Activated CD8-positive, alpha-beta T cell treated with anti-CD3 and anti-CD28 coated beads, Interleukin-2, amount 10 ng/mL, durations not matched to agents 7 days and 5 days (primary cell): ENCODE results near the gene SYNE2. TPM values are rescaled to one million over a fixed set of nuclear protein-coding genes. Genes with fewer than 3 reads are reported as not detected.
A peak's percentile ranks its signal among the peaks of the same experiment; 100 is the strongest.

ENCODE experiments used
- ATAC-seq: fragments of 150-1000 bp; cut with Tn5 transposase; one replicate; pipeline ENCODE4 v1.10.0; 2021; ENCODE audit warnings: moderate library complexity
- CTCF ChIA-PET: fragments of 350-600 bp; sonication (Branson Sonifier 250); formaldehyde crosslinking; loops from one replicate; lab custom pipeline; 2021; ENCODE audit warnings: antibody characterized with exemption; lab: Charles Lee
- POLR2A ChIA-PET: fragments of 350-600 bp; sonication (Branson Sonifier 250); formaldehyde crosslinking; loops from one replicate; lab custom pipeline; 2021; ENCODE audit warnings: antibody characterized with exemption; lab: Charles Lee
- DNase-seq: peaks from one replicate; pipeline ENCODE4 v3.0.0-alpha.2; 2020
- H3K27ac Mint-ChIP-seq: one replicate; pipeline ENCODE4 v1.8.0; 2021; ENCODE audit warnings: mild to moderate bottlenecking, mixed read lengths
- H3K27me3 Mint-ChIP-seq: one replicate; pipeline ENCODE4 v1.8.0; 2021; ENCODE audit warnings: low read depth, mixed read lengths
- H3K36me3 Mint-ChIP-seq: one replicate; pipeline ENCODE4 v1.8.0; 2021; ENCODE audit warnings: low read depth, mixed read lengths
- H3K4me1 Mint-ChIP-seq: one replicate; pipeline ENCODE4 v1.8.0; 2021; ENCODE audit warnings: low read depth, mixed read lengths
- H3K4me3 Mint-ChIP-seq: one replicate; pipeline ENCODE4 v1.8.0; 2021; ENCODE audit warnings: mild to moderate bottlenecking, mixed read lengths
- H3K9me3 Mint-ChIP-seq: one replicate; pipeline ENCODE4 v1.8.0; 2022; ENCODE audit warnings: mixed read lengths; ENCODE audit not compliant: insufficient read depth
- total RNA-seq, 2 experiments: library from RNA; stranded (reverse); gene quantifications; one replicate each; pipeline ENCODE4 v1.2.3, GENCODE V29; 2021

Gene SYNE2
- total RNA-seq, 2 experiments from 2014 or later, result 198 to 206 TPM

DNA sequence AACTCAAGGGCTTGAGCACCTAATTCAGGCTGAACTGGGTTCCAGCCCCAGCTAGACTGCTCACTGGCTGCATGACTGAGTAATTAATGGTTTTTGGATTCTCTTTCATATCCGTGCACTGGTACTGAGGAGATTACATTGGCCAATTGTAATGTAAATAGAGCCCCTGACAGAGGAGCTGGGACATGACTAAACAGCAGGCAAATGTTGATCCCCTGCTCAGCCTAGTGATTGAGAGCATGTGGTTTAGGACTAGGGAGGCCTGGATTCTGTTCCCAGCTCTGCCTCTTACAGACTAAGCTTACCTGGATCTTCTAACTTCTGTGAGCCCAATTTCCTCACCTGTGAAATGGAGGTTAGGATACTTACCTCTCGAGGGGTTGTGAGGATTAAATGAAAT lies 237.1 kb downstream of the SYNE2 start:
- Mint-ChIP-seq H3K4me3 (no peak overlapping the region), H3K27ac (no peak overlapping the region), H3K36me3 (peaks cover 42% of the 10 kb centered on the region), H3K27me3 (no peaks in the 10 kb centered on the region), H3K4me1 (no peaks in the 10 kb centered on the region), H3K9me3 (no peaks in the 10 kb centered on the region)
- CTCF ChIA-PET, result no interaction called here
- no peak for DNase-seq
- ATAC-seq, result no peak
- POLR2A ChIA-PET, result interaction anchor here (0.7 kb wide), 1 partner anchor 36 kb away, joined by 3 read pairs; no protein-coding TSS in a partner anchor

DNA sequence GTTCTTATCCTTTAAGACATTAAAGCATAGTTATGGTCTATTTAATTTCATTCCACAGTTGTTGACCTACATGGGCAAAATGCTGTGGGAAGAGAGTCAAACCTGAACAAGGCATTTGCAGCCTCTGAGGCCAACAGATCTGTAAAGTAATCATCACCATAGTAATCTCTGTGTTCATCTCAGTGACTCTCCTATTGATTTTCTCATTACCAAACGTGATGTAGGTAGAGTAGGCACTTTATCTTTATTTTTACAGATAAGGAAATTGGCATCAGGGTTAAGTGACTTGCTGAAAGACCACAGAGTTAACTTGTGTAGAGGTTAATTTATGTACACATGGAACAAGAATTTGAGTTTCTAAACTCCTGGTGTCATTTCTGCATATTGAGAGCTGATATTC lies 238.4 kb downstream of the SYNE2 start:
- no peak overlapping the region for H3K4me3 Mint-ChIP-seq
- no peak overlapping the region for H3K27ac Mint-ChIP-seq
- ATAC-seq (no peak), DNase-seq (no peak)
- no peaks in the 10 kb centered on the region for H3K4me1 Mint-ChIP-seq
- H3K36me3 Mint-ChIP-seq, result peaks cover 47% of the 10 kb centered on the region
- CTCF ChIA-PET, result no interaction called here
- no peaks in the 10 kb centered on the region for H3K27me3 Mint-ChIP-seq
- H3K9me3 Mint-ChIP-seq, result no peaks in the 10 kb centered on the region
- POLR2A ChIA-PET, result no interaction called here

DNA sequence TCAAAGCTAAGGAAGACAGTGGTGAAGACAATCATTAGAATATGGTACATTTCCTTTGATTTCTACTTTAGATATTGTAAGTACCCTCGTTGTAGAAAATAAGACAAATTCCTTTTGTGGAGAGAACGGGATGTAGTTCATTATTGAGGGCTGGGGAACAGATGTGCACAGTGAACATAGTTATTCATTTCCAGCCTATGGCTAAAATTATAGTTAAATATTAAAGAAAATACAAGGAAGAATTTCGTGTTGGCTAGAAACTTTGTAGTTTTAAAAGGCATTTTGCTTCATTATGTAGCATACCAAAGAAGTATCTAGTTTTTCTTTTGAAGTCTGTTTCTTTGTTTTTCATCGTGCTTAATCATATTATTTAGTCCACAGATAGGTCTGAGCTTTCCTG lies 239.5 kb downstream of the SYNE2 start:
- Mint-ChIP-seq H3K36me3 (peaks cover 52% of the 10 kb centered on the region), H3K27ac (no peak overlapping the region), H3K9me3 (no peaks in the 10 kb centered on the region), H3K4me3 (no peak overlapping the region), H3K4me1 (no peaks in the 10 kb centered on the region), H3K27me3 (no peaks in the 10 kb centered on the region)
- ChIA-PET POLR2A (interaction anchor here (0.7 kb wide), 1 partner anchor 450 kb away, joined by 3 read pairs; no protein-coding TSS in a partner anchor), CTCF (no interaction called here)
- DNase-seq (no peak), ATAC-seq (no peak)

DNA sequence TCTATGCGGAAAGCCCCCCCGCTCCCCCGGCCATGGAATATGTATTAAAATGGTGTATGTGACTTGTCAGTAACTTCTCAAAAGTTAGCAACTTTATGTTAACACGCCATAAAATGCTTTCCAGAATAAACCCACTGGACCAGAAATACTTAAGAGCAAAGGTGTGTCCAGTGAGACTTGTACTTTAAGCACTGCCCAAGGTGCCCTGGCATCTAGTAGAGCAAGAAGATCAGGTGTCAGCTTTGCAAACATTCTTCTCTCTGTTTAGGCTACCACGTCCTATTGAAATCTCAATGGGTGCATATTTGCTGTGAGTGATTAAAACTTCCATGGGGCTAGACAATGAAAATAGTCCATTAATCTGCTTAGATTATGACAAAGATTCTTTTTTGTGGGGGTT lies 240.1 kb downstream of the SYNE2 start:
- H3K36me3 Mint-ChIP-seq, result peaks cover 56% of the 10 kb centered on the region
- H3K4me3 Mint-ChIP-seq, result no peak overlapping the region
- H3K4me1 Mint-ChIP-seq, result no peaks in the 10 kb centered on the region
- DNase-seq (no peak), ATAC-seq (no peak)
- H3K9me3 Mint-ChIP-seq, result no peaks in the 10 kb centered on the region
- H3K27me3 Mint-ChIP-seq, result no peaks in the 10 kb centered on the region
- POLR2A ChIA-PET, result no interaction called here
- CTCF ChIA-PET, result no interaction called here
- no peak overlapping the region for H3K27ac Mint-ChIP-seq

DNA sequence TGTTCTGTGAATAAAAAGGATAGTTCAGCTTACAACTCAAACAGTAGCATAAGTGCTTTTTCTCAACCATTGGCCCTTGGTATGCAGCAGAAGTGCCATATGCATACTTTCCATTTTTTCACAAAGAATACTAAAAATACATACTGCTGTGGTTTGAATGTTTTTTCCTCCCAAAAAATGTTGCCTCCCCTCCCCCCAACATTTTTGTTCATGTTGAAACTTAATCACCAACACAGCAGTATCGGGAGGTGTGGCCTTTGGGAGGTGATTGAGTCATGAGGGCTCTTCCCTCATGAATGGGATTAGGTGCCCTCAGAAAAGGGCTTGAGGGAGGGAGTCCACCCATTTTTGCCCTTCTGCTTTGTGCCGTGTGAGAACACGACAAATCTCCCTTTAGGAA lies 242.8 kb downstream of the SYNE2 start:
- no peak for ATAC-seq
- DNase-seq, result no peak
- Mint-ChIP-seq H3K4me3 (no peak overlapping the region), H3K27ac (no peak overlapping the region), H3K9me3 (no peaks in the 10 kb centered on the region), H3K27me3 (no peaks in the 10 kb centered on the region), H3K4me1 (no peaks in the 10 kb centered on the region), H3K36me3 (peaks cover 62% of the 10 kb centered on the region)
- ChIA-PET POLR2A (no interaction called here), CTCF (no interaction called here)

DNA sequence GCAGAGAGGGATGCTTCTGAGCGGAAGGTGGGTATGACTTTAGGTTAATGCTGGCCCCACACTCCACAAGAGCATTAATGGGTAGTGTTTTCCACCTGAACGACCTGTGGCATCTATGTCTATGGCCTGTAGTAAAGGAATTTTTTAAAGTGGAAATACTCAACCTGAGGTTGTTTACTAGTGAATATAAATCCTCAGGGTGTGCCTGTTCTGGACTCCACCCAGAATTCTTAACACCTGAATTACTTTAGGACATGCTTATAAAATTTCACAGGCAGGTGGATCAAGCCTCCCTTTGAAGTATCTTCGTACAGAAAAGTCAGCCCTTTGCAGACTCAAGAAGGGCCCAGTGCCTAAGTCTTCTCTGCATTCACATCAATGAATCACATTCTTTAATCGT lies 245.3 kb downstream of the SYNE2 start:
- ATAC-seq (no peak), DNase-seq (no peak)
- H3K36me3 Mint-ChIP-seq, result peaks cover 60% of the 10 kb centered on the region
- H3K27me3 Mint-ChIP-seq, result no peaks in the 10 kb centered on the region
- no peaks in the 10 kb centered on the region for H3K9me3 Mint-ChIP-seq
- ChIA-PET POLR2A (no interaction called here), CTCF (no interaction called here)
- no peak overlapping the region for H3K27ac Mint-ChIP-seq
- H3K4me1 Mint-ChIP-seq, result no peaks in the 10 kb centered on the region
- no peak overlapping the region for H3K4me3 Mint-ChIP-seq

DNA sequence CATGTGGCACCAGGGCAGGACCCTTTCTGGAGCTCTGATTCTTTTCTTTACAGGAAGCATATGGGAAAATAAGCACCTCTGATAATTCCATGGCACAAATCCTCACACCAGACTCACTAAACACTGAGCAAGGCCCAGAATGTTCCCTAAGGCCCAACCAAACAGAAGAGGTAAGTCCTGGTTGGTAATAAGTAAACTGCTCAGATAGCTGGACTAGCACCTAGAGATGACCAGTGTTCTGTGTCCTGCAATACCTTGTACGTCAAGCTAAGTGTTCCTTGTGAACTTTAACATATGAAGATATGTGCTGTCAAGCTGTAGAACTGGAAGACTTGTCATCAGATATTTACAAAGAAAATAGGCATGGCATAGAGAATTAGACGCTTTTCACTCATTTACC lies 254.6 kb downstream of the SYNE2 start:
- H3K27ac Mint-ChIP-seq, result no peak overlapping the region
- H3K4me1 Mint-ChIP-seq, result no peaks in the 10 kb centered on the region
- ChIA-PET POLR2A (no interaction called here), CTCF (no interaction called here)
- no peaks in the 10 kb centered on the region for H3K9me3 Mint-ChIP-seq
- H3K36me3 Mint-ChIP-seq, result peaks cover 52% of the 10 kb centered on the region
- no peaks in the 10 kb centered on the region for H3K27me3 Mint-ChIP-seq
- H3K4me3 Mint-ChIP-seq, result no peak overlapping the region
- ATAC-seq, result no peak
- no peak for DNase-seq

DNA sequence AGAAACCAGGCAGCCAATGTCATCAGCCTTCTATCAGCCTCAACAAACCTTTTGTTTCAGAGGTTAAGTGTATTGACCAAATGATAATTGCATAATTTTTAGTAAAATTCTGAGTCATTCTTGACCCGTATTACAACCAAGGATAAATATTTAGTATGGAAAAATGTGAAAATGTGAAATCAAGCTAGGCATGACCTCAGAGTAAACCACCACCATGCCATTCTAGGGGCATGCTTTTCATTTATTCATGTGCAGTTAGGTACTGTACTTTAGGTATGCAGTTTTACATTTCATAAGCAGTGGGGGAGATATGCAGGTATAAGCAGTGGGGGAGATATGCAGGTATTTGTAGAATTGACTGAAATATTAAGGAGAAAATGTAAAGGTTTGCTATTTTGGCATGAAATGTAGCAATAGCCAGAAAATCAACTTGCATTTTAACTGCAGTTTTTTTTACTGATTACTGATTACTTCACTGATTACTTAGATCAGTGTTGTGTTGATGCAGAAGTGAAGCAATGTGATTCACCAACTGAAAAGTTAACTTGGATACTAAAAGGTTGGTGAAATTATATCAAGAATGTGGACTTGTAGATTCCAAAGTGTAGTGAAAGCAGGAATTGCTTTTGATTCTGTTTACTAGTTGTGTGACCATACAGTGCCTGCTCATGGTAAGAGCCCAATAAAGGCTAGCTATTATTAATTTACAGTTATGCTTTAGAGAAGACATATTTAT lies 257.2 kb downstream of the SYNE2 start:
- H3K4me1 Mint-ChIP-seq, result peaks cover 6% of the 10 kb centered on the region
- no peak overlapping the region for H3K27ac Mint-ChIP-seq
- H3K36me3 Mint-ChIP-seq, result peaks cover 52% of the 10 kb centered on the region
- DNase-seq (no peak), ATAC-seq (no peak)
- no peaks in the 10 kb centered on the region for H3K9me3 Mint-ChIP-seq
- no peak overlapping the region for H3K4me3 Mint-ChIP-seq
- CTCF ChIA-PET, result interaction anchor here (1.3 kb wide), 1 partner anchor 194 kb away, joined by 3 read pairs; no protein-coding TSS in a partner anchor
- POLR2A ChIA-PET, result no interaction called here
- no peaks in the 10 kb centered on the region for H3K27me3 Mint-ChIP-seq

DNA sequence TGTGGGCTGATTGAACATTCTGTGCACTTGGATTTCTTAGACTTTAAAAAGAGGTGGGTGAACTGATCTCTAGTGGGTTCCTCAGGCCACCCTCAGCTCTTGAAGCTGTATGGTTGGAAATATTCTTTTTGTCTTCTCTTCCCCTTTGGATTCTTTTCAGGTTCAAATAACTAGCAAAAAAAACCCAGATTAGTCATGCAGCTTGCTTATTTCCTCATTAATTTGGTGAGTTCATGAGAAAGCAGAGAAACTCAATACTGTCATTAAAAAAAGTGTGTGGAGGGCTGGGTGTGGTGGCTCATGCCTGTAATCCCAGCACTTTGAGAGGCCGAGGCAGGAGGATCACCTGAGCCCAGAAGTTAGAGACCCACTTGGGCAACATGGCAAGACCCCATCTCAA lies 258.0 kb downstream of the SYNE2 start:
- ChIA-PET POLR2A (no interaction called here), CTCF (no interaction called here)
- Mint-ChIP-seq H3K4me3 (no peak overlapping the region), H3K27ac (no peak overlapping the region), H3K9me3 (no peaks in the 10 kb centered on the region), H3K36me3 (peaks cover 53% of the 10 kb centered on the region), H3K27me3 (no peaks in the 10 kb centered on the region), H3K4me1 (peaks cover 6% of the 10 kb centered on the region)
- DNase-seq, result no peak
- ATAC-seq, result no peak

DNA sequence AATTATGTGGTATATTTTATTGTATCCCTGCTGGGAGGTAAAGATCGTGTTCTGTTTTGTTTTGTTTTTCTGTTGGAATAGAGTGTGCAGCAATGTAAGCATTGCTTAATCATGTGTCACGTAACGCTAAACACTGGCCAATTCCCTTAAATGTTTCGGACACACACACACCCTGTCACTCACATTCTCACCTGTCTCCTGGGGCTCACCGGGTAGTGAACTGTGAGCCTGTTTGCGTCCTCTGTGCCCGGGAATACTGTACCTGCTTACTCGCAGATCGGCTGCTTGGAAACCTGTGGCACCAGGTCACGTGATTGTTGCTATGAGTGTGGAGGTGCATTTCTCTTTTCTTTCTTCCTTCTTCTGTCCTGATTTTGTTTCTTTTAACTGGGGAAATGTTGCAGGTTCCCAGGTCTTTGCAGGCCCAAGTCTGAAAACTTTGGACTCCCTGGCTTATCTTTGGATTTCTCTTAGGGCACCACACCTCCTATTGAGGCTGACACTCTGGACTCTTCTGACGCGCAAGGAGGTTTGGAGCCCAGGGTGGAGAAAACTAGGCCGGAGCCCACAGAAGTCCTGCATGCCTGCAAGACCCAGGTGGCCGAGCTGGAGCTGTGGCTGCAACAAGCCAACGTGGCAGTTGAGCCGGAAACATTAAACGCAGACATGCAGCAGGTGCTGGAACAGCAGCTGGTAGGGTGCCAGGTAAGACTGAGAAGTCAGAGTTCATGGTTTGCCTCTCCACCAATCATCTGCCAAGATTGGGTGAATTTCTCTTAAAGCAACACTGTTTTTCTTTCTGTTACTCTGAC lies 260.3 kb downstream of the SYNE2 start:
- H3K4me1 Mint-ChIP-seq, result peaks cover 6% of the 10 kb centered on the region
- H3K4me3 Mint-ChIP-seq, result no peak overlapping the region
- peaks cover 56% of the 10 kb centered on the region for H3K36me3 Mint-ChIP-seq
- H3K9me3 Mint-ChIP-seq, result no peaks in the 10 kb centered on the region
- H3K27ac Mint-ChIP-seq, result no peak overlapping the region
- ChIA-PET CTCF (no interaction called here), POLR2A (no interaction called here)
- ATAC-seq (no peak), DNase-seq (no peak)
- H3K27me3 Mint-ChIP-seq, result no peaks in the 10 kb centered on the region

DNA sequence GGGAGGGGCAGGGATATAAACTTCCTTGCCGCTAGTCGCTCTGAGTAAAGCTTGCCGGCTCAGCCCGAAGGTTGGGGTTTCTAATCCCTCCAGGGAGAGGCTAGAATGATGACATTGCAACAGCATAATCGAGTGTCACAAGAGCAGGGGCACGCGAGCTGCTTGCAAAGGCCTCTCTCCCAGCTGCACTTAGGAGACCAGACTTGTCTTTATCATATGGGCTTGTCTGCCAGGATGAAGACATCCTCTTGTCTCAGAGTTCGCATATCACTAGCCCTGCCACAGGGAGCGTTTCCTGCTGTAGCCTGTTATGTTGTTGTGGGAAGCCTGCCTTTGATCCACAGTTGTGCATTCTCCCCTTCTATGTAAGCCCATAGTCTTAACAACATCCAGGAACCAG lies 261.4 kb downstream of the SYNE2 start:
- DNase-seq, result no peak
- CTCF ChIA-PET, result no interaction called here
- peak overlapping the region; percentile 57 for H3K27ac Mint-ChIP-seq

DNA sequence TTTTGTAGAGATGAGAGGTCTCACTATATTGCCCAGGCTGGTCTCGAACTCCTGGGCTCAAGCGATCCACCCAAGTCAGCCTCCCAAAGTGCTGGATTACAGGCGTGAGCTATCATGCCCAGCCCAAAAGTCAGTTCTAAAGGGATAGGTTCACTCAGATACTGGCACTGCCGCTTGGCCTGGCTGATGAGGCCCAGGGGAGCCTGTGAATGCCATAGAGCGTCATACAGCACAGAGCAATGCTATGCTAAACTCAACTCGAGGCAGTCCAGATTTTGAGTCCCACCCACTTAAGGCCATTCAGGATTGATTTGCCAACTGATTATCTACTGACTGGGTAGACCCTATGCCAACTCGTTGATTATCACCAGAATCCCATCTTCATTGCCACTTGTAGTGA lies 262.0 kb downstream of the SYNE2 start:
- H3K36me3 Mint-ChIP-seq, result peaks cover 61% of the 10 kb centered on the region
- H3K4me1 Mint-ChIP-seq, result peaks cover 6% of the 10 kb centered on the region
- no peaks in the 10 kb centered on the region for H3K27me3 Mint-ChIP-seq
- H3K4me3 Mint-ChIP-seq, result no peak overlapping the region
- POLR2A ChIA-PET, result no interaction called here
- no peak overlapping the region for H3K27ac Mint-ChIP-seq
- ATAC-seq, result no peak
- no peaks in the 10 kb centered on the region for H3K9me3 Mint-ChIP-seq
- CTCF ChIA-PET, result no interaction called here
- no peak for DNase-seq

More for the DNA sequence above, 261.4 kb downstream of the SYNE2 start:
- Mint-ChIP-seq H3K9me3 (no peaks in the 10 kb centered on the region), H3K27me3 (no peaks in the 10 kb centered on the region), H3K4me1 (peaks cover 6% of the 10 kb centered on the region), H3K36me3 (peaks cover 60% of the 10 kb centered on the region), H3K4me3 (no peak overlapping the region)
- no peak for ATAC-seq
- POLR2A ChIA-PET, result interaction anchor here (0.7 kb wide), 1 partner anchor 344 kb away, joined by 3 read pairs; no protein-coding TSS in a partner anchor
